ENCODE data around the gene CADPS.
A peak's percentile ranks its signal among the peaks of the same experiment; 100 is the strongest.

Gene CADPS

GRCh38 chr3:62749657-62750056 lies 125.6 kb downstream of the CADPS start:
- DNase-seq: no peak

DNA sequence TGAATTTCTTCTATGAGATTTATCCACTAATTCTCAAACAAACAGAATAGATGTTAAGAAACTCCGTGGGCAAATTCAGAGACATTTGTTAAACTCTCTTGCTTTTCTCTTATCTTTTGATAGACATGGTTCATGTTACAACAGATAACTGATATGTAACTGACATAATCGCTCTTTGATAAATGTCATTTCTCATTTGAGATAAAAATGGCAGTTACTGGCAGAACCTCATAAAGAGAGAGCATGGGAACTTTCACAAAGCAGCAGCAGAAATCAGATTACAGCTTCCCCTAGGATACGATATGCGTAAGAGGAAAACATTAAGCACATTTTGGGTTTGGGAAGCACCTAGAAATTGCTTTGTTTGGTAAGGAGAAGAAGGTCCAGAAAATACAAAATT lies 126.1 kb downstream of the CADPS start:
- no peak for DNase-seq

GRCh38 chr3:62737449-62737848 lies 137.8 kb downstream of the CADPS start:
- DNase-seq: no peak

GRCh38 chr3:62735510-62735909 lies 139.7 kb downstream of the CADPS start:
- no peak for DNase-seq

- DNase-seq: no peak
These were observed 142.9 kb downstream of the CADPS start for GRCh38 chr3:62732183-62732904.

- no peak for DNase-seq
These were observed 147.2 kb downstream of the CADPS start for GRCh38 chr3:62727981-62728380.

DNA sequence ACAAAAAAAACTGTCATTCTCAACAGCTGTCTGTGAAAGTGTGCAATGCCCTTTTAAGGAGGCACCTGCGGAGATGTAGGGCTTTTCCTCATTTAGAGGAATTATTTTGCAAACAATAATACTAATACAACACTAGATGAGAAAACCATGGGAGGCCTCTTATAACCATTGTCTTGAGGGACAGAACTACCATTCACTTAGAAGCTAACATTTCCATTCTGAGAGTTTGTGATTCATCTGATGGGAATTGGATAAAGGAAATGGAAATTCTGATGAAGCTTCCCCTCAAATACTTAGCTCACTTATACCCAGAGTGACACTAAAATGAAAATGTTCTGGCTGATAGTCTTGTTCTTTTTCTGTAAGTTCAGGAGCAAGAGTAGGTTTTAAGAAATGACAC lies 147.7 kb downstream of the CADPS start:
- DNase-seq: no peak

- peak in 1 of 51 donors; percentile 8 for DNase-seq
These were observed 150.7 kb downstream of the CADPS start for GRCh38 chr3:62724503-62724902.

GRCh38 chr3:62723914-62724217 lies 151.3 kb downstream of the CADPS start:
- peak in 1 of 51 donors; percentile 10 for DNase-seq

- peak in 9 of 51 donors; percentile 0 to 33 (median 2) for DNase-seq
These were observed 151.9 kb downstream of the CADPS start for GRCh38 chr3:62723166-62723913.

DNA sequence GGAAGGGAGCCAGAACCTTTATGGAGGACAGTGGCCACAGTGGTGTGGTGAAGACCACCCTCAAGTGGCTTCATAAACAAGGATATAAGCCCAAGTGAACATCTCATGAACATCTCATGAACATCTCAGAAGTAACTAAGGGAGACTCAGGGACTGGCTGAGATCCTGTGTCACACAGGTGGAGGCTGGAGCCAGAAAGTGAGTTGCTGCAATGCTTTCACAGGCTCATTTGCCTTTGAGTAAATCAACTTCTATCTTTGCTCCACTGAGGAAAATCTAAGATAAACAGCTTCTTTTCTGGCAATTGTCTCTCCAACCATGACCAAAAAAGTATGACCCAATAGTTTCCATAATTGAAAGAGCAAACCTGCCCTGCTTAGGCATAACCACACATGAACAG lies 152.9 kb downstream of the CADPS start:
- no peak for DNase-seq

GRCh38 chr3:62718515-62719320 lies 156.5 kb downstream of the CADPS start:
- DNase-seq: peak in 2 of 51 donors; percentile 10 to 43

- no peak for DNase-seq
These were observed 157.2 kb downstream of the CADPS start for GRCh38 chr3:62718011-62718410.

GRCh38 chr3:62712746-62713145 lies 162.5 kb downstream of the CADPS start:
- DNase-seq: no peak

- no peak for DNase-seq
These were observed 164.5 kb downstream of the CADPS start for GRCh38 chr3:62710751-62711150.

DNA sequence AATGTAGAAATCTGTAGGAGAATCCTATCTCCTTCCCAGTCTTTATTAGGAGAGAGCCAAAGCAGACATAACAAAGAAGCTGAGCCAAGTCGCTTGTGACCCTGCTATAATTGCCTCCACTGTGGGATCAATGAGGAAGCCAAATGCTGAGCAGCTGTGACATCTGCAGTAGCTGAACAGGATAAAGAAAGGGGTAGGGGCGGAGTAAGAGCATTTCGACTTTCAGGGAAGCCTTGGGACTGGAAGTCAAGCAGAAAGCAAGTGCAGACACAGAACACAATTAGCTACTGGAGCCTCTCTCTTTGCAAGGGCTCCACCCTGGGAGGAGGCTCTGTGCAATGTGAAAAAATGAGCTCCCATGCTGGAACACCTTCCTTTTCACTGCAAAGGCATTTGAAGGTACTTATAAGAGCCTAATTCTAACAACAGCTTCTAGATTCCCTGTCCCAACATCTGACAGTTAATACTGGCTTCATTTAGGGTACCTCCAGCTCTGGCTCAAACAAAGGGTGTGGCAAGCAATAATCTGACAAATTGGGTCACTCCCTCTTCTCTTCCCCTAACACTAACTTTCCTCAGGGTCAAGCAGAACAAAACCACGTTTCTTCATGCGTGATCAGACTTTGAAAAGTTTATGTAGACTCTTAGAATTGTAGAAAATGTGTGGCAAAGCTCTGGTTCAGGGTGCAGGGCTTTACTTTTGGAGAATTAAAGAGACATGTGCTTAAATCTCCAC lies 166.4 kb downstream of the CADPS start:
- no peak for DNase-seq

DNA sequence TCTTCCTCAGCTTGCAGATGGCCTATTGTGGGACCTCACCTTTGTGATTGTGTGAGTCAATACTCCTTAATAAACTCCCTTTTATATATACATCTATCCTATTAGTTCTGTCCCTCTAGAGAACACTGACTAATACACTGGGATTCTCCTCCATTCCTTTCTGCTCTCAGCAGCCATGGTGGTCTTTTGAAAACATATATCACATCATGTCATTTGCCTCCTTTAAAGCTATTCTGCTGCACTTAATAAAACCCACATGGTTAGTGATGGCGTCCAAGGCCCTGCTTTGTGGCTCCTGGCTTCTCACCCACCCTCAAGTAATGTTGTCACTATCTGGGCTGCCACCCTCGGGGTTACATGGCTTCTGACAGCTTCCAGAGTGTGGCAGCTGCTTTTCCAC lies 169.5 kb downstream of the CADPS start:
- no peak for DNase-seq

DNA sequence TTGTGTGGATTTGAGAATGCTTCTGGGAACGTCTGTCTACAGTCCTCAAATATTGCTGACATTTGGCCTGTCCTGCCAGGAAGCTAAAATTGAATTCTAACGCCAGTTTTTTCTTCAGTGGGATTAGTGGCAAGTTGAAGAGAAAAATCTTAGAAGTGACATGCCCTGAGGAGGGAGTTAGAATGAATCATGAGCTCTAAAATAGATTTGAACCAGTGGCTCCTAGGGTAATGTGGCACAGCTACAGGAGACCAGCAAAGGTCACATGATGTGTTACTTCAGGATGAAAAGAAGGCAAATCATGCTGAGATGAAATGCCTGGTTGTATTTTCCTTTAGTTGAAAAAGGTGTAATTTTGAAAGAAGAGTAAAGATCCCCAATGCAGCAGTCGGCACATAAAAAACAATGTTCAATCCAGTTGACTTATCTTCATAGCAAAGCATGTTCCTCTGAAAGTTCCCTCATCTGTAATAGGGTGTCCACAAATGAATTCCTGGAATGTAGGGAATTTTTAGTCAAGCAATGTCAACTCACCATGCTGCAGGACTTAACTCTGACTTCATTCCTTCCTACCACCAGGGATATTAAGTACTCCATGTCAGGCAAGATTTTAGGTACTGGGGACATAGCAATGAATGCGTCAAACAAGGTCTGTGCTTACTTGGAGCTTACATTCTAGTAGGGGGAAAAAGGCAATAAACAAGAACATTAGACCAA lies 171.6 kb downstream of the CADPS start:
- no peak for DNase-seq

- DNase-seq: no peak
These were observed 174.9 kb downstream of the CADPS start for GRCh38 chr3:62700357-62700756.

DNA sequence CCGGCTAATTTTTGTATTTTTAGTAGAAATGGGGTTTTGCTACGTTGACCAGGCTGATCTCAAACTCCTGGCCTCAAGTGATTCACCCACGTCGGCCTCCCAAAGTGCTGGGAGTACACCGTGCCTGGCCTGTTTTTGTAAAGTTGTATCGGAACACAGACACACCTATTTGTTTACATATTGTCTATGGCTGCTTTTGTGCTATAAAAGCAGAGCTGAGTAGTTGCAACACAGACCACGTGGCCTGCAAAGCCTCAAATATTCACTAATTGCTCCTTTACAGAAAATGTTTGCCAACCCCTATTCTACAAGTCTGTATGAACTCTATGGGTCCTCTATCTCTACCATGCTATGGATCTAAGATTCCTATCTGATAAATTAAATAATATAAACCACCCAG lies 175.5 kb downstream of the CADPS start:
- DNase-seq: no peak

GRCh38 chr3:62696011-62696410 lies 179.2 kb downstream of the CADPS start:
- DNase-seq: no peak
